ENCODE results near the gene RBMS3.
"Not testable (repeated sequence)": the region's sequence is repeated elsewhere in the genome, so short reads cannot be mapped to it uniquely, and the experiment has no call there.

RBMS3 gene

GRCh38 chr3:29339016-29339833, 58.4 kb downstream of the RBMS3 start:
- DNase-seq (ENCODE audit: low spot score) = no peak

GRCh38 chr3:29344154-29344553, 63.3 kb downstream of the RBMS3 start:
- no peak for DNase-seq (ENCODE audit: low spot score)

GRCh38 chr3:29344935-29345334, 64.1 kb downstream of the RBMS3 start:
- no peak for DNase-seq (ENCODE audit: low spot score)

GRCh38 chr3:29345516-29346300, 64.8 kb downstream of the RBMS3 start:
- DNase-seq (ENCODE audit: low spot score) = no peak

- DNase-seq (ENCODE audit: low spot score) = no peak
Measured at GRCh38 chr3:29346828-29347227, 66.0 kb downstream of the RBMS3 start.

- no peak for DNase-seq (ENCODE audit: low spot score)
Measured at GRCh38 chr3:29347412-29347811, 66.5 kb downstream of the RBMS3 start.

- no peak for DNase-seq (ENCODE audit: low spot score)
Measured at GRCh38 chr3:29348316-29348715, 67.4 kb downstream of the RBMS3 start.

- no peak for DNase-seq (ENCODE audit: low spot score)
Measured at GRCh38 chr3:29349049-29349448, 68.2 kb downstream of the RBMS3 start.

- no peak for DNase-seq (ENCODE audit: low spot score)
Measured at GRCh38 chr3:29353807-29354206, 72.9 kb downstream of the RBMS3 start.

GRCh38 chr3:29354894-29355293, 74.0 kb downstream of the RBMS3 start:
- no peak for DNase-seq (ENCODE audit: low spot score)

- no peak for DNase-seq (ENCODE audit: low spot score)
Measured at GRCh38 chr3:29356062-29356461, 75.2 kb downstream of the RBMS3 start.

- DNase-seq (ENCODE audit: low spot score) = not testable (repeated sequence)
Measured at GRCh38 chr3:29360289-29360688, 79.4 kb downstream of the RBMS3 start.

GRCh38 chr3:29363110-29363509, 82.2 kb downstream of the RBMS3 start:
- DNase-seq (ENCODE audit: low spot score) = no peak

- DNase-seq (ENCODE audit: low spot score) = no peak
Measured at GRCh38 chr3:29370021-29370420, 89.2 kb downstream of the RBMS3 start.

- DNase-seq (ENCODE audit: low spot score) = no peak
Measured at GRCh38 chr3:29370476-29371420, 89.9 kb downstream of the RBMS3 start.

GRCh38 chr3:29373131-29373680, 92.3 kb downstream of the RBMS3 start:
- DNase-seq (ENCODE audit: low spot score) = no peak

GRCh38 chr3:29374226-29374625, 93.4 kb downstream of the RBMS3 start:
- no peak for DNase-seq (ENCODE audit: low spot score)

GRCh38 chr3:29379097-29379496, 98.2 kb downstream of the RBMS3 start:
- DNase-seq (ENCODE audit: low spot score) = no peak

- DNase-seq (ENCODE audit: low spot score) = peak; percentile 9
Measured at GRCh38 chr3:29381595-29381994, 100.7 kb downstream of the RBMS3 start.

- no peak for DNase-seq (ENCODE audit: low spot score)
Measured at GRCh38 chr3:29382409-29382808, 101.5 kb downstream of the RBMS3 start.

GRCh38 chr3:29382845-29383244, 102.0 kb downstream of the RBMS3 start:
- DNase-seq (ENCODE audit: low spot score) = no peak

- peak; percentile 39 for DNase-seq (ENCODE audit: low spot score)
Measured at GRCh38 chr3:29384640-29385039, 103.8 kb downstream of the RBMS3 start.

Measured in kidney capillary endothelial cell (primary cell).